ENCODE data around the gene KLLN.

Gene KLLN

DNA sequence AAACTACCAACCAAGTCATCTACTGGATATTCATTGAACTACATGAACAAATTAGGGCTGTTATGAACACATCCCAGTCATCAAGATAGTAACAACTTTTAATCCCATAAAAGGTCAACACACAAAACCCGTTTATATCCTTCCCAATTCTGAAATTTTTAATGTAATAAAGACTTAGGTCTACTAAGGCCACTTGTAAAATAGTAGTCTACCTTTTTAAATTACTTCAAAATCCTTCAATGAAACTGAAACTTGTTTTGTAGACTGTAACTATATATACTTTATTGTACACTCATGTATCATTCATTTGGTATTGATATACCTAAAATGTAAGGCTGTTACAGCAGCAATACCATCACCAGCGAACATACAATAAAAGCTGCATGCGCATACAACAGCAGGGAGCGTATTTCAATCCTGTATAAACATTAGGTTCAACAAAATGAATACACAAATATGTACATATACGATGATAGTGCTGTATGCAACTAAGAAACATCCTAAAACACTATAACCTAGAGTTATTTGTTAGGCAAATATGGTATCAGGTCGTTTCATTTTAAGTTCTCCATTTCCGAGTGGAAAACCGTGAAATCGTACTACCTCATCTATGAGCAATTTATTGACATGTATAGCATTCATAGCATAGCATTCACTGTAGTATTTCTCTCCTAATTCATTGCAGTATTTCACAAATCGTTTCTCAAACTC lies 46.3 kb downstream of the KLLN start:
- no peak for TF ChIP-seq CTCF (IDR thresholded peaks at IDR 0.05)
- TF ChIP-seq ZFX (IDR thresholded peaks at IDR 0.05; ENCODE audit: borderline replicate concordance) = no peak
- H3K27ac ChIP-seq = peak overlapping the region; percentile 87

DNA sequence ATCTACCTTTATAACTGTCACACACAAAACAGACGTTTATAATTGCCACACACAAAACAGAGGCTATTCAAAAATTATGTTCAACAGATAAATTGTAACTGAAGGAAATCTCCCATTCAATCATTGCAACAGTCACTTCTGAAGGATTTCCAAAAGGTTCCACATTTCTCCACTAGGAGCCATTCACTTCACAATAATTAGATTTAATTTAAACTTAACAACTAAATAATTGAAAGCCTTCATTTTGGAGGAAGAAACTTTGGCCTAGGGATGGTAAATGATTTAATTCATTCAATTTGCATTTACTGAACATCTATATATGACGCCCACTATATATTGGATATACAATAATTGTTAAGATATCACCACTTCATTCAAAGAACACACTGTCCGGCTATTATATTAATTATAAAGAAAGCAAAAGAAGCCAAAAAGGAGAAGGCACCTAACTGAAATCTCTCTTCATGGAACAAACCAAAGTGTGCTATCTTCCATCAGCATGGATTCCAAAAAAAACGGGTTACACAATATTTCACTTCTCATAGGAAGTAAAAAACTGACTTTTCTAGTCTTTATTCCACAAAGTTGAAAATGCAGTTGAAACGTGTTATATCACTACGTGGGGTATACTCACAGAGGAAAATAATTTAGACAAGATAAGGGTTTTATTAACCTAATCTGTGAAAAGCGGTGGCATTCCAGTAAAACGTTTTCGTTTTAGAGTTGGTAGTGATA lies 47.0 kb downstream of the KLLN start:
- TF ChIP-seq ZFX (IDR thresholded peaks at IDR 0.05; ENCODE audit: borderline replicate concordance) = no peak
- H3K27ac ChIP-seq = peak overlapping the region; percentile 87

All from 22Rv1 (cell line).